HEK293 (cell line): ENCODE measurements around the gene NLRP6.

ENCODE experiments used
- CTCF ChIA-PET: fragments of 350-600 bp; formaldehyde crosslinking; extraction: SDS; loops from one replicate; lab custom pipeline; 2021; ENCODE audit warnings: antibody characterized with exemption; lab: Yijun Ruan, JAX
- POLR2A ChIA-PET: fragments of 300-600 bp; formaldehyde crosslinking; extraction: SDS; loops from one replicate; lab custom pipeline; 2020; ENCODE audit warnings: antibody characterized with exemption, inconsistent platforms; lab: Yijun Ruan, JAX
- H3K27ac ChIP-seq: fragments of 200-500 bp; sonication (Bioruptor generic); 2 replicates; pipeline ENCODE4 v1.5.1; 2014; ENCODE audit warnings: low read depth, low read length, control low read depth, inconsistent platforms; ENCODE audit errors: extremely low read depth
- H3K36me3 ChIP-seq, 2 experiments: fragments of 200-500 bp in 1 of 2; sonication (Bioruptor generic) in 1 of 2; 1 replicate in 1 of 2; 2 replicates in 1 of 2; pipeline ENCODE4 v1.5.1; 2014 to 2017; ENCODE audit warnings: inconsistent platforms in 2 of 2, low read length in 2 of 2; ENCODE audit not compliant: control insufficient read depth in 2 of 2, insufficient read depth in 1 of 2
- H3K4me1 ChIP-seq: fragments of 200-500 bp; sonication (Bioruptor generic); 2 replicates; pipeline ENCODE4 v1.5.1; 2014; ENCODE audit warnings: mild to moderate bottlenecking, low read length, inconsistent platforms; ENCODE audit not compliant: control insufficient read depth, insufficient read depth
- H3K4me3 ChIP-seq: 2 replicates; pipeline ENCODE4 v1.5.1; 2011; ENCODE audit warnings: low read depth, mild to moderate bottlenecking, control low read depth, low read length, moderate library complexity
- H3K9me3 ChIP-seq: fragments of 200-500 bp; sonication (Bioruptor generic); 2 replicates; pipeline ENCODE4 v1.5.1; 2014; ENCODE audit warnings: low read depth, low read length, inconsistent platforms; ENCODE audit not compliant: control insufficient read depth, insufficient read depth
- GLIS1 ChIP-seq: fragments of 450-650 bp; formaldehyde crosslinking; IDR thresholded peaks from 2 replicates; pipeline ENCODE4 v1.5.1; 2016; ENCODE audit warnings: missing biosample characterization, missing genetic modification characterization
- KLF10 ChIP-seq: fragments of 450-650 bp; IDR thresholded peaks from 2 replicates; pipeline ENCODE4 v1.5.1; 2018; ENCODE audit warnings: missing biosample characterization, mild to moderate bottlenecking, missing genetic modification characterization
- SCRT2 ChIP-seq: fragments of 450-650 bp; formaldehyde crosslinking; IDR thresholded peaks from 2 replicates; pipeline ENCODE4 v1.5.1; 2016; ENCODE audit warnings: missing biosample characterization, missing genetic modification characterization
- TRIM28 ChIP-seq: IDR thresholded peaks from 2 replicates; pipeline ENCODE4 v1.6.1; 2011; ENCODE audit warnings: low read length, control low read depth, borderline replicate concordance
- ZBTB48 ChIP-seq: fragments of 450-650 bp; formaldehyde crosslinking; IDR thresholded peaks from 2 replicates; pipeline ENCODE4 v1.5.1; 2016; ENCODE audit warnings: missing biosample characterization, missing genetic modification characterization
- ZBTB8A ChIP-seq: fragments of 450-650 bp; formaldehyde crosslinking; IDR thresholded peaks from 2 replicates; pipeline ENCODE4 v1.5.1; 2016; ENCODE audit warnings: missing biosample characterization, missing genetic modification characterization
- ZNF132 ChIP-seq: fragments of 450-650 bp; formaldehyde crosslinking; IDR thresholded peaks from 2 replicates; pipeline ENCODE4 v1.5.1; 2017; ENCODE audit warnings: missing biosample characterization, missing genetic modification characterization, borderline replicate concordance
- ZNF140 ChIP-seq: fragments of 450-650 bp; formaldehyde crosslinking; IDR thresholded peaks from 2 replicates; pipeline ENCODE4 v1.5.1; 2016; ENCODE audit warnings: missing biosample characterization, missing genetic modification characterization
- ZNF248 ChIP-seq: fragments of 450-650 bp; formaldehyde crosslinking; IDR thresholded peaks from 2 replicates; pipeline ENCODE4 v1.5.1; 2017; ENCODE audit warnings: missing biosample characterization, missing genetic modification characterization
- ZNF292 ChIP-seq: fragments of 450-650 bp; formaldehyde crosslinking; IDR thresholded peaks from 2 replicates; pipeline ENCODE4 v1.5.1; 2016; ENCODE audit warnings: low read depth, missing biosample characterization, missing genetic modification characterization, borderline replicate concordance
- ZNF514 ChIP-seq: fragments of 450-650 bp; formaldehyde crosslinking; IDR thresholded peaks from 2 replicates; pipeline ENCODE4 v1.5.1; 2016; ENCODE audit warnings: missing biosample characterization, missing genetic modification characterization
- ZNF558 ChIP-seq: fragments of 450-650 bp; formaldehyde crosslinking; IDR thresholded peaks from 2 replicates; pipeline ENCODE4 v1.5.1; 2016; ENCODE audit warnings: missing biosample characterization, missing genetic modification characterization
- ZNF670 ChIP-seq: fragments of 450-650 bp; formaldehyde crosslinking; IDR thresholded peaks from 2 replicates; pipeline ENCODE4 v1.5.1; 2016; ENCODE audit warnings: missing biosample characterization, missing genetic modification characterization, low read depth
- ZNF677 ChIP-seq: fragments of 450-650 bp; IDR thresholded peaks from 2 replicates; pipeline ENCODE4 v1.5.0; 2018; ENCODE audit warnings: missing biosample characterization, mild to moderate bottlenecking, missing genetic modification characterization, moderate library complexity
- ZNF76 ChIP-seq: fragments of 450-650 bp; formaldehyde crosslinking; IDR thresholded peaks from 2 replicates; pipeline ENCODE4; 2016; ENCODE audit warnings: low read depth, missing biosample characterization, missing genetic modification characterization, borderline replicate concordance
- ZXDB ChIP-seq: fragments of 450-650 bp; formaldehyde crosslinking; IDR thresholded peaks from 2 replicates; pipeline ENCODE4 v1.5.1; 2016; ENCODE audit warnings: missing biosample characterization, missing genetic modification characterization
- TF ChIP-seq, protein P1 (sequence below): fragments of 450-650 bp; IDR thresholded peaks from 2 replicates; pipeline ENCODE4 v1.5.1; 2018; ENCODE audit warnings: missing biosample characterization, missing genetic modification characterization
- TF ChIP-seq, protein P2 (sequence below): fragments of 450-650 bp; formaldehyde crosslinking; IDR thresholded peaks from 2 replicates; pipeline ENCODE4 v1.5.1; 2016; ENCODE audit warnings: missing biosample characterization, missing genetic modification characterization
- TF ChIP-seq, protein P3 (sequence below): fragments of 450-650 bp; formaldehyde crosslinking; IDR thresholded peaks from 2 replicates; pipeline ENCODE4 v1.5.1; 2016; ENCODE audit warnings: missing biosample characterization, missing genetic modification characterization
- TF ChIP-seq, protein P4 (sequence below): fragments of 450-650 bp; formaldehyde crosslinking; IDR thresholded peaks from 2 replicates; pipeline ENCODE4 v1.5.1; 2016; ENCODE audit warnings: missing biosample characterization, missing genetic modification characterization

Gene NLRP6

DNA sequence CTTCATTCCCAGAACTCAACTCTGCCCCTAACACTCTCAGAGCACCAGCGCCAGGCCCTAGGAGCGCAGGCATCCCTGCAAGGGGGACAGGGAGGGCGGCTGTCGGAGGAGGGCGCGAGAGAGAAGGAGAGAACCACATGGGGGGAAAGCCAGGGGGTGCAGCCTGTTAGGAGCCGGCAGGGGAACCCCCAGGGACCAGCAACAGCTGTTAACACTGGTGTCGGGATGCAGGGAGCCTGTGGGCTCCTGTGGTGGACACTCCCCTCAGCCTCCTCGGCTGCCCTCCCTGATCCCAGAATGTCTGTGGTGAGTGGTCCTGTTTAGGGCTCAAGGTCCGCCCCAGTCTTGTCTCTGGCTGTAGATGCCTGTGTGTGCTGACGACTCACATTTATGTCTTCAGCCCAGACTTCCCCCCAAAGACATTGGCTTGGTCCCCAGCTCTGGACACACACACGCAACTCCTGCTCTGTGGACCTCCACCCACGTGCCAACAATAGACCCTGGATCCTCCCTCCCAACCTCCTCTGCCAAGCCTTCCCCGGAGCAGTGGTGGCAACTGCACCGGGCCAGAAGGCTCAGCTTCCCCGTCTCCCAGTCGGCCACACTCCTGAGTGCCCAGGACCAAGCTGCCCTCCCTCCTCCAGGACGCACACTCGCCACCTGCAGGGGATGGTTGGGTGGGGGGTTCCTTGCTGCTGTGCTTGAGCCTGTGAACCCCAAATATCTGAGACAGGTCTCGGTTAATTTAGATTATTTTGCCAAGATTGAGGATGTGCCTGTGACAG lies 21.9 kb downstream of the NLRP6 start (continued):
- TF ChIP-seq GLIS1 (tag by site-specific recombination): peak; percentile 70
- TF ChIP-seq, all 188 proteins: peak for 2

DNA sequence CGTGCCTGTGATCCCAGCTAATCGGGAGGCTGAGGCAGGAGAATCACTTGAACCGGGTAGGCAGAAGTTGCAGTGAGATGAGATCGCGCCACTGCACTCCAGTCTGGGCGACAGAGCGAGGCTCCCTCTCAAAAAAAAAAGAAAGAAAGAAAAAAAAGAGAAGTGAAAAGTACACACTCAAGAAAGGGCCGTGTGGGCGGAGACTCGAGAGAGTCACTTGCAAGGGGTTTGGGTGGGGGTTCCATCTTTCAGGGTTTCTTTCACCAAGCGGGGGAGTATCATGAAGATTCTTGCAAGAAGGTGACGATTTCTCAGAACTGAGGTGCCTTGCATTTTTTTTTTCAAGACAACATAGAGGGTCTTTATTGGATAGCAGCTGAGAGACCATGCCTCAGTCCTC lies 25.2 kb downstream of the NLRP6 start:
- H3K9me3 ChIP-seq: no peaks in the 10 kb centered on the region
- H3K36me3 ChIP-seq: no peaks in the 10 kb centered on the region
- no peaks in the 10 kb centered on the region for H3K4me1 ChIP-seq
- H3K4me3 ChIP-seq: no peak overlapping the region
- POLR2A ChIA-PET: no interaction called here
- CTCF ChIA-PET: interaction anchor here (0.6 kb wide), 1 partner anchor 109 kb away, joined by 3 read pairs; no protein-coding TSS in a partner anchor
- no peak overlapping the region for H3K27ac ChIP-seq
- TF ChIP-seq, protein P1, sequence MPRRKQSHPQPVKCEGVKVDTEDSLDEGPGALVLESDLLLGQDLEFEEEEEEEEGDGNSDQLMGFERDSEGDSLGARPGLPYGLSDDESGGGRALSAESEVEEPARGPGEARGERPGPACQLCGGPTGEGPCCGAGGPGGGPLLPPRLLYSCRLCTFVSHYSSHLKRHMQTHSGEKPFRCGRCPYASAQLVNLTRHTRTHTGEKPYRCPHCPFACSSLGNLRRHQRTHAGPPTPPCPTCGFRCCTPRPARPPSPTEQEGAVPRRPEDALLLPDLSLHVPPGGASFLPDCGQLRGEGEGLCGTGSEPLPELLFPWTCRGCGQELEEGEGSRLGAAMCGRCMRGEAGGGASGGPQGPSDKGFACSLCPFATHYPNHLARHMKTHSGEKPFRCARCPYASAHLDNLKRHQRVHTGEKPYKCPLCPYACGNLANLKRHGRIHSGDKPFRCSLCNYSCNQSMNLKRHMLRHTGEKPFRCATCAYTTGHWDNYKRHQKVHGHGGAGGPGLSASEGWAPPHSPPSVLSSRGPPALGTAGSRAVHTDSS (tag by site-specific recombination): no peak
- TF ChIP-seq ZBTB48 (tag by site-specific recombination) (no peak), ZNF670 (tag by site-specific recombination) (no peak), ZNF677 (tag by site-specific recombination) (no peak), ZNF248 (tag by site-specific recombination) (no peak), SCRT2 (no peak)
- TF ChIP-seq, protein P2, sequence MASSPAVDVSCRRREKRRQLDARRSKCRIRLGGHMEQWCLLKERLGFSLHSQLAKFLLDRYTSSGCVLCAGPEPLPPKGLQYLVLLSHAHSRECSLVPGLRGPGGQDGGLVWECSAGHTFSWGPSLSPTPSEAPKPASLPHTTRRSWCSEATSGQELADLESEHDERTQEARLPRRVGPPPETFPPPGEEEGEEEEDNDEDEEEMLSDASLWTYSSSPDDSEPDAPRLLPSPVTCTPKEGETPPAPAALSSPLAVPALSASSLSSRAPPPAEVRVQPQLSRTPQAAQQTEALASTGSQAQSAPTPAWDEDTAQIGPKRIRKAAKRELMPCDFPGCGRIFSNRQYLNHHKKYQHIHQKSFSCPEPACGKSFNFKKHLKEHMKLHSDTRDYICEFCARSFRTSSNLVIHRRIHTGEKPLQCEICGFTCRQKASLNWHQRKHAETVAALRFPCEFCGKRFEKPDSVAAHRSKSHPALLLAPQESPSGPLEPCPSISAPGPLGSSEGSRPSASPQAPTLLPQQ (tag by site-specific recombination): no peak
- TF ChIP-seq, protein P3, sequence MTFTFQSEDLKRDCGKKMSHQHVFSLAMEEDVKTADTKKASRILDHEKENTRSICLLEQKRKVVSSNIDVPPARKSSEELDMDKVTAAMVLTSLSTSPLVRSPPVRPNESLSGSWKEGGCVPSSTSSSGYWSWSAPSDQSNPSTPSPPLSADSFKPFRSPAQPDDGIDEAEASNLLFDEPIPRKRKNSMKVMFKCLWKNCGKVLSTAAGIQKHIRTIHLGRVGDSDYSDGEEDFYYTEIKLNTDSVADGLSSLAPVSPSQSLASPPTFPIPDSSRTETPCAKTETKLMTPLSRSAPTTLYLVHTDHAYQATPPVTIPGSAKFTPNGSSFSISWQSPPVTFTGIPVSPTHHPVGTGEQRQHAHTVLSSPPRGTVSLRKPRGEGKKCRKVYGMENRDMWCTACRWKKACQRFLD (tag by site-specific recombination): no peak

DNA sequence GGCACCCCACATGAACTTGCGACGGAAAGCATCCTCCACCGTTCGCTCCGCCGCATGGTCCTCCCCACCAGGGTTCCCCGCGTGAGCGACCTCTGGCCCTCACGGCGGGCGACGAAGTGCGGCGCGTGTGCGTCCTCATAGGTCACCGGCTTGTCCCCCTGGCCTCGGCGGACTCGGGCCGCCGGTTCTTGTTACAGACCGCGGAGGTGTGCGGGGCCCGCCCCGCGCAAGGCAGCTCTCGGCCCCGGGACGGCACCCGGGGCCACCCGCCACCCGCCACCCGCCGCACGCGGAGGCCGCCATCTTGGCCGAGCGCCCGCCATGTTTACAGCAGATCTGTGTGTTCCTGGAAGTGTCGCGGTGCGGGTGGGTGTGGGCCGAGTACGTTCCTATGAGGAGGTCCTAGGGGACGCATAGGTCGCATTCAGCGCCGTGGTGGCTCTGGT lies 25.9 kb downstream of the NLRP6 start:
- TF ChIP-seq, protein P4, sequence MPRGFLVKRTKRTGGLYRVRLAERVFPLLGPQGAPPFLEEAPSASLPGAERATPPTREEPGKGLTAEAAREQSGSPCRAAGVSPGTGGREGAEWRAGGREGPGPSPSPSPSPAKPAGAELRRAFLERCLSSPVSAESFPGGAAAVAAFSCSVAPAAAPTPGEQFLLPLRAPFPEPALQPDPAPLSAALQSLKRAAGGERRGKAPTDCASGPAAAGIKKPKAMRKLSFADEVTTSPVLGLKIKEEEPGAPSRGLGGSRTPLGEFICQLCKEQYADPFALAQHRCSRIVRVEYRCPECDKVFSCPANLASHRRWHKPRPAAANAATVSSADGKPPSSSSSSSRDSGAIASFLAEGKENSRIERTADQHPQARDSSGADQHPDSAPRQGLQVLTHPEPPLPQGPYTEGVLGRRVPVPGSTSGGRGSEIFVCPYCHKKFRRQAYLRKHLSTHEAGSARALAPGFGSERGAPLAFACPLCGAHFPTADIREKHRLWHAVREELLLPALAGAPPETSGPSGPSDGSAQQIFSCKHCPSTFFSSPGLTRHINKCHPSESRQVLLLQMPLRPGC (tag by site-specific recombination): no peak
- TF ChIP-seq ZBTB8A (tag by site-specific recombination) (no peak), TRIM28 (no peak), ZNF76 (no peak), ZNF140 (no peak), ZNF514 (tag by site-specific recombination) (no peak), ZXDB (tag by site-specific recombination) (no peak), KLF10 (tag by site-specific recombination) (no peak), ZNF292 (no peak), ZBTB48 (tag by site-specific recombination) (no peak), ZNF558 (tag by site-specific recombination) (no peak), ZNF132 (tag by site-specific recombination) (no peak)
- H3K4me1 ChIP-seq: no peaks in the 10 kb centered on the region
- ChIA-PET POLR2A (no interaction called here), CTCF (interaction anchor here (0.6 to 4.2 kb wide), 6 partner anchors 10 to 54 kb away, joined by 3 to 30 read pairs (median 5); partner anchors contain the start of gene PGGHG)
- H3K36me3 ChIP-seq: no peaks in the 10 kb centered on the region
- no peaks in the 10 kb centered on the region for H3K9me3 ChIP-seq
- no peak overlapping the region for H3K4me3 ChIP-seq
- H3K27ac ChIP-seq: no peak overlapping the region
